DMS53 (cell line): ENCODE data around the gene SNRNP25.
"Not testable (repeated sequence)": the region's sequence is repeated elsewhere in the genome, so short reads cannot be mapped to it uniquely, and the experiment has no call there.

Source experiments
- DNase-seq: peaks from one replicate; lab custom pipeline; 2025; lab: John Stamatoyannopoulos, UW

SNRNP25 gene

GRCh38 chr16:53346-54236, at the start of gene SNRNP25, which contains the start of gene POLR3K:
SNRNP25 (plus strand) TSS chr16:53828; CDS start chr16:54017, 189 bp downstream.
POLR3K (minus strand) TSS chr16:53608; CDS start chr16:53586, 22 bp downstream.
- peak; percentile 97 for DNase-seq

DNA sequence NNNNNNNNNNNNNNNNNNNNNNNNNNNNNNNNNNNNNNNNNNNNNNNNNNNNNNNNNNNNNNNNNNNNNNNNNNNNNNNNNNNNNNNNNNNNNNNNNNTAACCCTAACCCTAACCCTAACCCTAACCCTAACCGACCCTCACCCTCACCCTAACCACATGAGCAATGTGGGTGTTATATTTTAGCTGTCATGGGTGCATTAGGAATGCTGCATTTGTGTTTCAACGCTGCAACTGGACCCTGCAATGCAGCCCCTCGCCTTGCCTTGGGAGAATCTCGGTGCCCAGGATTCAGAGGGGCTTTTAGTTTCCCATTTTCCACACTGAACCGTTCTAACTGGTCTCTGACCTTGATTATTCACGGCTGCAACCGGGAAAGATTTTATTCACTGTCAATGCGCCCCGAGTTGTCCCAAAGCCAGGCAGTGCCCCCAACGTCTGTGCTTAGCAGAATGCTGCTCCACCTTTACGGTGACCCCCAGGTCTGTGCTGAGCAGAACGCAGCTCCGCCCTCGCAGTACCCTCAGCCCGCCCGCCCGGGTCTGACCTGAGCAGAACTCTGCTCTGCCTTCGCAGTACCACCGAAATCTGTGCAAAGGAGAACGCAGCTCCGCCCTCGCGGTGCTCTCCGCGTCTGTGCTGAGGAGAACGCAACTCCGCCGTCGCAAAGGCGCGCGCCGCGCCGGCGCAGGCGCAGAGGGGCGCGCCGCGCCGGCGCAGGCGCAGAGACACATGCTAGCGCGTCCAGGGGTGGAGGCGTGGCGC, 43.5 kb upstream of the SNRNP25 start:
- peak; percentile 31 for DNase-seq

GRCh38 chr16:10772-11171, 42.9 kb upstream of the SNRNP25 start:
- peak; percentile 83 for DNase-seq

DNA sequence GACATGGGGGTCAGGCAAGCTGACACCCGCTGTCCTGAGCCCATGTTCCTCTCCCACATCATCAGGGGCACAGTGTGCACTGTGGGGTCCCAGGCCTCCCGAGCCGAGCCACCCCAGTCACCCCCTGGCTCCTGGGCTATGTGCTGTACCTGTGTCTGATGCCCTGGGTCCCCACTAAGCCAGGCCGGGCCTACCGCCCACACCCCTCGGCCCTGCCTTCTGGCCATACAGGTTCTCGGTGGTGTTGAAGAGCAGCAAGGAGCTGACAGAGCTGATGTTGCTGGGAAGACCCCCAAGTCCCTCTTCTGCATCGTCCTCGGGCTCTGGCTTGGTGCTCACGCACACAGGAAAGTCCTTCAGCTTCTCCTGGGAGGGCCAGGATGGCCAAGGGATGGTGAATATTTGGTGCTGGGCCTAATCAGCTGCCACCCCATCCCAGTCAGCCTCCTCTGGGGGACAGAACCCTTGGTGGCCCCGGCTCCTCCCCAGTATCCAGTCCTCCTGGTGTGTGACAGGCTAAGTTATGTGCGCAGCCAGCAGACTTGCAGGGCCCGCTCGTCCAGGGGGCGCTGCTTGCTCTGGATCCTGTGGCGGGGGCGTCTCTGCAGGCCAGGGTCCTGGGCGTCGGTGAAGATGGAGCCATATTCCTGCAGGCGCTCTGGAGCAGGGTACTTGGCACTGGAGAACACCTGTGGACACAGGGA, 36.4 kb upstream of the SNRNP25 start:
- not testable (repeated sequence) for DNase-seq

DNA sequence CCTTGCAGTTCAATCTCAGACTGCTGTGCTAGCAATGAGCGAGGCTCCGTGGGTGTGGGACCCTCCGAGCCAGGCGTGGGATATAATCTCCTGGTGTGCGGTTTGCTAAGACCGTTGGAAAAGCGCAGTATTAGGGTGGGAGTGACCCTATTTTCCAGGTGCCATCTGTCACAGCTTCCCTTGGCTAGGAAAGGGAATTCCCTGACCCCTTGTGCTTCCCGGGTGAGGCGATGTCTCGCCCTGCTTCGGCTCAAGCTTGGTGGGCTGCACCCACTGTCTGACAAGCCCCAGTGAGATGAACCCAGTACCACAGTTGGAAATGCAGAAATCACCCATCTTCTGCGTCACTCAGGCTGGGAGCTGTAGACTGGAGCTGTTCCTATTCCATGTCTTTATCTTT, 32.7 kb upstream of the SNRNP25 start:
- DNase-seq: not testable (repeated sequence)

DNA sequence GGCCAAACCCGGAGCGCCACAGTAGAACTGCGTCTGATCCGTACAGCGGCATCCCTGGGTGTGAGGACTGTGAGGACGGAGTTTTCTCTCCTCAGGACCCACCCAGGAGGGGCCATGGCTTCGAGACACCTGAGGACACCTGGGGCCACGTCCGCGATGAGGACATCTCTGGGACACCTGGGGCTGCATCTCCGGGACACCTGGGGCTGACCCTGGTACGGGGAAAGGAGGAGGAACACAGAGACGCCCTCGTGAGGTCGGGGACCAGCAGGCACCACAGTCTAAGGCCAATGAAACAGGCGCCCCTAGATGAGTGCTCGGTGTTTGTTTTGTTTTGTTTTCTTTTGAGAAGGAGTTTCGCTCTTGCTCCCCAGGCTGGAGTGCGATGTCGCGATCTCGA, 29.5 kb upstream of the SNRNP25 start:
- DNase-seq: not testable (repeated sequence)

- not testable (repeated sequence) for DNase-seq
Measured at GRCh38 chr16:25926-26348, 27.7 kb upstream of the SNRNP25 start.

- DNase-seq: peak; percentile 35
Measured at GRCh38 chr16:30627-31026, 23.0 kb upstream of the SNRNP25 start.

- DNase-seq: not testable (repeated sequence)
Measured at GRCh38 chr16:33154-33876, 20.3 kb upstream of the SNRNP25 start.

DNA sequence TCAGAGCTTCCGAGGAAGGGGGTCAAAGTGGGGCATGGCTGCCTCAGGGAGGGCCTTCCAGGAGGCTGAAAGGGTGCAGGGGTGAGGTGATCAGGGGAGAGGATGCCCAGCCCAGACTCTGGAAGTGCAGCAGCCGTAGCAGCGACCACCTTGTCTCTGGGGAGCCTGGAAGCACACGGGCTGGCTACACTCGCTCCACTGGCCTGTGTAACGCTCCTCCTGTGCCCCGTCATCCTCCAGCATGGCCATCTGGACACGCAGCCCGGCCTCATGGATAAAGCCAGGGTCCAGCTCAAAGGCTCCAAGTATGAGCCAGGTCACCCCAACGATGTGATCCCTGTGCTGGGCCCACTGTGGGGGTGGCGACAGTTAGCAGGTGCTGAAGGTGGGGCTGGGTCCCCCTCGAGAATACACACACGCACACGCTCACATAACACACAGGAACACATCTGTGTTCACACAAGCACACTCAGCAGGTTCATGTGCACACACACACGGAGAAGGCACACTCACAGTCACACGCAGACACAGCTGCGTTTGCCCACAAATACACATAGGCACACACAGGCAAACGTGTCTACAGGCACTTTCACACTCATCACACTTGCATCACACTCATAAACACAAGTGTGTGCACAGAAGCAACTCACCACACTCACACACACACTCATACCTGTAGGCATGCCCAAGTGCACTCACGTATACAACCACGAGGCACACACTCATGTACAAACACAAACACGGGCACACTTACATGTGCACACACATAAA, 19.6 kb upstream of the SNRNP25 start:
- DNase-seq: no peak

DNA sequence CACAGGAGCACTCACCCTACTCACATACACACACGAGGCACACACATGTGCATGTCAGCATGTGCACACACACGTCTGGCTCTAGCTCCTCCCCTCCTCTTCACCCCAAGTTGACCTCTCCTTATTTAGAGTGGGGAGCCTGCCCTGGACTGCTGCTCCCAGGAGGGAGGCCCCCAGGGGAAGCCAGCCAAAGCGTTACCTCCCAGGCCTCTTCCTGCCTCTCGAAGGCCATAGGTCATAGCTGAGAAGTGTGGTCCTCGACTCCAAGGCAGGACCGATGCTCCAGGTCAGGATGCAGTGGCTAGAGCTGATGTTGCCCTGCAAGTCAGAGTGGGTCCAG, 19.0 kb upstream of the SNRNP25 start:
- DNase-seq: no peak

GRCh38 chr16:35011-35677, 18.5 kb upstream of the SNRNP25 start:
- DNase-seq: no peak

DNA sequence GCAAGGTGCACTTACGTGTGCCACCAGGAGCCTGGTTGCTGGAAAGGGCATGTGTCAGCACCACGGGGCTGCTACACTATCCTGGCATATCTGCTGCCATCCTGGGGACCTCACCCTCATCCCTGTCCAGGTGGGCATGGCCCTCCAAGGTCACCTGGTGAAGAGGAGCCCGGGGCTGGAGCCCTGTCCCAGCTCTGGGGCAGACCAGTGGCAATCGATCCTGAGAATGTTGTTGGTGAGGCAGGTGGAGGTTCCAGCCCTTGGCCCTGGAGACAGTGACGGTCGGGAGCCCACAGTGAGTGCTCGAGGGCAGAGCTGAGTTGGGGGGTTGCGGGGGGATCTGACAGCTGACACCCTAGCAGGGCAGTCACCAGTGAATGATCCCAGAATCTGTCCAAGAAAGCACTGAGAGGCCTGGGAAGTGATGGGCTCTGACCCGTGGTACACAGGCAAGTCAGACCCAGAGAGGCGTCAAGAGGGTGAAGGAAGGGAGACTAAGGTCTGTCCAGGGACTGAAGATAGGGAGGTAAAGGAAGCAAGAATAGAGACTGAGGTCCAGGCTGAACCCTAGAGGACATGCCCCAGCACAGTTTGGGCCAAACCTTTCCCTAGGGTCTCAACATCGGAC, 17.8 kb upstream of the SNRNP25 start:
- DNase-seq: no peak

- DNase-seq: no peak
Measured at GRCh38 chr16:36336-36984, 17.2 kb upstream of the SNRNP25 start.

GRCh38 chr16:37511-37910, 16.1 kb upstream of the SNRNP25 start:
- DNase-seq: no peak

GRCh38 chr16:38206-38605, 15.4 kb upstream of the SNRNP25 start:
- not testable (repeated sequence) for DNase-seq

- DNase-seq: peak; percentile 92
Measured at GRCh38 chr16:38941-39892, 14.4 kb upstream of the SNRNP25 start.

DNA sequence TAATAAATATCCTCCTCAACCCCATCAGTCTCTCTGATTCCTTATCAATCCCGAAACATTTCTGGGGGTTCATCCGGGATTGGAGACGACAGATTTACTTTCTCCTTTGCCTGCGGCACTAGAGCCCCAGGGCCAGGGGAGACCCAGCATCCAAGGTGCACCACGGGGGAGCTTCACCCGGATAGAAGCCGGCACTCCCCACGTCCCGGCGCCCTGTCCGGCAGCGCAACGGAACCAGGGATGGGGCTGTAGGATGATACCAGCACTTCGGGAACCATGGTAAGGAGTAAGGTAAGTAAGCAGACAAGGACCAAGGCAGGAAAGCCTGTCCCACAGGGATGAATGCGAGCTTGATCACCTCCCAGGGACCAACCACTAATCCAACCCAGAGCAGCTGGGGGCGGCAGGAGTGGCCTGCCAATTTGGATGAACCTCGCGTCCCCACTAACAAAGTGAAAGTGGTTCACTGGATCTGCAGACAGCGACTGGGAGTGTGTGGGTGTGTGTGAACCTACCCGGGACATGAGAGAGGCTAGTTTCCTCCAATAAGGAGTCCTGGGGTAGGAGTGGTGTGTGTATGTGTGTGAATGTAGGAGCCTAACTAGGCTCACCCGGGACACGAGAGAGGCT, 12.1 kb upstream of the SNRNP25 start:
- DNase-seq: no peak
